Measurements from ENCODE around the gene EYS.

The EYS gene

DNA sequence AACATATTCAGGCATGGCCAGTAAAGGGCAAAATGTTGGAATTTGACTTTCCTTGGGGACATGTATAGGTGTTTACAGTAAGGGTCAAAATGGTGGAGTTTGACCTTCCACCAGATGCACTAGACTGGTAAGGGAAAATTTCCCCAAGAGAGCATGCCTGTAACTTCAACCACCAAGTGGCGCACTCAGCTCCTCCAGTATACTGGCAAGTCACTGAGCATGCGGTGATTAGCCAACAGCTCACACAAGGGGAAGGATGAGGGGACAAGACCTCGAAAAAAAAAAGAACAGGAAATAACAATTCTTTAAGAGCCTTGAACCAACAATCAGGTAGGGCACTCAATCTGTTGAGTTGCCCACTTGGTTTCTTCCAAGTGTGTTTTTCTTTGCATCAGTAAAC lies 140.9 kb downstream of the EYS start:
- no peak overlapping the region for H3K4me2 ChIP-seq (ENCODE audit: low read length)
- no peak overlapping the region for H3K4me3 ChIP-seq (ENCODE audit: low read length)
- H3K9me2 ChIP-seq (replicated peaks; ENCODE audit: control insufficient read depth, low read length), result no peaks in the 10 kb centered on the region
- H3K36me3 ChIP-seq (ENCODE audit: control insufficient read depth, low read length), result no peaks in the 10 kb centered on the region
- no peaks in the 10 kb centered on the region for H3K9me3 ChIP-seq (ENCODE audit: control insufficient read depth, insufficient read depth, low read length)
- H3K27me3 ChIP-seq (ENCODE audit: control insufficient read depth, low read length), result no peaks in the 10 kb centered on the region
- H3K27ac ChIP-seq (ENCODE audit: low read depth, low read length), result no peak overlapping the region
- H3F3A ChIP-seq (ENCODE audit: control insufficient read depth, insufficient read depth), result no peaks in the 10 kb centered on the region
- no peaks in the 10 kb centered on the region for H4K20me1 ChIP-seq (ENCODE audit: control insufficient read depth, insufficient read depth, low read depth, low read length)
- no peaks in the 10 kb centered on the region for H3K4me1 ChIP-seq (ENCODE audit: control insufficient read depth, low read length)
- no peak for TF ChIP-seq EZH2phosphoT487 (IDR thresholded peaks at IDR 0.05; ENCODE audit: borderline replicate concordance, low read length)
- TF ChIP-seq, protein P1, sequence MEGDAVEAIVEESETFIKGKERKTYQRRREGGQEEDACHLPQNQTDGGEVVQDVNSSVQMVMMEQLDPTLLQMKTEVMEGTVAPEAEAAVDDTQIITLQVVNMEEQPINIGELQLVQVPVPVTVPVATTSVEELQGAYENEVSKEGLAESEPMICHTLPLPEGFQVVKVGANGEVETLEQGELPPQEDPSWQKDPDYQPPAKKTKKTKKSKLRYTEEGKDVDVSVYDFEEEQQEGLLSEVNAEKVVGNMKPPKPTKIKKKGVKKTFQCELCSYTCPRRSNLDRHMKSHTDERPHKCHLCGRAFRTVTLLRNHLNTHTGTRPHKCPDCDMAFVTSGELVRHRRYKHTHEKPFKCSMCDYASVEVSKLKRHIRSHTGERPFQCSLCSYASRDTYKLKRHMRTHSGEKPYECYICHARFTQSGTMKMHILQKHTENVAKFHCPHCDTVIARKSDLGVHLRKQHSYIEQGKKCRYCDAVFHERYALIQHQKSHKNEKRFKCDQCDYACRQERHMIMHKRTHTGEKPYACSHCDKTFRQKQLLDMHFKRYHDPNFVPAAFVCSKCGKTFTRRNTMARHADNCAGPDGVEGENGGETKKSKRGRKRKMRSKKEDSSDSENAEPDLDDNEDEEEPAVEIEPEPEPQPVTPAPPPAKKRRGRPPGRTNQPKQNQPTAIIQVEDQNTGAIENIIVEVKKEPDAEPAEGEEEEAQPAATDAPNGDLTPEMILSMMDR (IDR thresholded peaks at IDR 0.05; ENCODE audit: low read depth, low read length, poor library complexity, severe bottlenecking), result no peak
- H3K79me2 ChIP-seq (ENCODE audit: control insufficient read depth, low read length), result no peaks in the 10 kb centered on the region

DNA sequence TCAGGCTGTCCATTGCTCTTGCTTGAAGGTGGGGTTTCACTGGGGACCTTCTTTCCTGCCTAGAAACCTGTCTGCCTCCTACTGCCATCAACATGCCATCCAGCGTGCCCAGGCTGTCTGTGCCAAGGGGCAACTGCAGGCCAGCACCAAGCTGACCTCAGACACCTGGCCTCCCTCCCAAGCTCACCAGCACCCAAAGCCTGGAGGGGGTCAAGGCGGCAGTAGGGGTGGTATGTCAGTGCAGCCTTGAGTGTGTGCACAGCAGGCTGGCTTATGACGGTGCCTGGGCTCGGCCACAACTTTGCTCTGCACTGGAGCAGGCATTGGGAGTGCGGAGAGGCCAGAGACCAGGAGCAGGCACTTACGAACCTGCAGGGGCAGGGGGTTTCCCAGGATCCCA lies 149.0 kb downstream of the EYS start:
- no peaks in the 10 kb centered on the region for H4K20me1 ChIP-seq (ENCODE audit: control insufficient read depth, insufficient read depth, low read depth, low read length)
- H3K4me3 ChIP-seq (ENCODE audit: low read length), result no peak overlapping the region
- no peaks in the 10 kb centered on the region for H3K27me3 ChIP-seq (ENCODE audit: control insufficient read depth, low read length)
- no peaks in the 10 kb centered on the region for H3K36me3 ChIP-seq (ENCODE audit: control insufficient read depth, low read length)
- H3K9me3 ChIP-seq (ENCODE audit: control insufficient read depth, insufficient read depth, low read length), result no peaks in the 10 kb centered on the region
- no peaks in the 10 kb centered on the region for H3K79me2 ChIP-seq (ENCODE audit: control insufficient read depth, low read length)
- H3K9me2 ChIP-seq (replicated peaks; ENCODE audit: control insufficient read depth, low read length), result no peaks in the 10 kb centered on the region
- H3K4me2 ChIP-seq (ENCODE audit: low read length), result no peak overlapping the region
- H3K4me1 ChIP-seq (ENCODE audit: control insufficient read depth, low read length), result no peaks in the 10 kb centered on the region
- H3F3A ChIP-seq (ENCODE audit: control insufficient read depth, insufficient read depth), result no peaks in the 10 kb centered on the region
- no peak overlapping the region for H3K27ac ChIP-seq (ENCODE audit: low read depth, low read length)
- TF ChIP-seq EZH2phosphoT487 (IDR thresholded peaks at IDR 0.05; ENCODE audit: borderline replicate concordance, low read length), result no peak
- TF ChIP-seq, protein P1 (IDR thresholded peaks at IDR 0.05; ENCODE audit: low read depth, low read length, poor library complexity, severe bottlenecking), result no peak

DNA sequence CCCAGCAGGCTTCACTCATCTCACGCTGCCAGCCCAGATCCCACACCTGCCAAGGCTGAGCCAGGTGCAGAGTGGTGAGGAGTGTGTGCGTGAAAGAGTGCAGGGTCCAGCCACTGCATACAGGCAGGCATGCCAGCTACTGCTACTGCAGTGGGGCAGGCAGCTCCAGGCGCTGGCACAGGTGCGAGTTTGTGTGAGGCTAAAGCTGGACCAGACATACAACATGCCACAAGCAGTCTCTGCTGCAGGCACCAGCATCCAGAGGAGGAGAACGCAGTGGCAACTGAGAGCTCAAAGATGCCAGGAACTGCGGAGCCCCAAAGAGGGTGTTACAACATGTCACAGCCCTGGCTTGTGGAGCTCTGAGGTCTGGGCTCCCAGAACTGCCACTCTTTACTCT lies 149.8 kb downstream of the EYS start:
- H3K36me3 ChIP-seq (ENCODE audit: control insufficient read depth, low read length), result no peaks in the 10 kb centered on the region
- no peaks in the 10 kb centered on the region for H3K9me3 ChIP-seq (ENCODE audit: control insufficient read depth, insufficient read depth, low read length)
- no peak for TF ChIP-seq EZH2phosphoT487 (IDR thresholded peaks at IDR 0.05; ENCODE audit: borderline replicate concordance, low read length)
- TF ChIP-seq, protein P1 (IDR thresholded peaks at IDR 0.05; ENCODE audit: low read depth, low read length, poor library complexity, severe bottlenecking), result no peak
- H3F3A ChIP-seq (ENCODE audit: control insufficient read depth, insufficient read depth), result no peaks in the 10 kb centered on the region
- H3K79me2 ChIP-seq (ENCODE audit: control insufficient read depth, low read length), result no peaks in the 10 kb centered on the region
- H3K27me3 ChIP-seq (ENCODE audit: control insufficient read depth, low read length), result no peaks in the 10 kb centered on the region
- no peaks in the 10 kb centered on the region for H4K20me1 ChIP-seq (ENCODE audit: control insufficient read depth, insufficient read depth, low read depth, low read length)
- H3K9me2 ChIP-seq (replicated peaks; ENCODE audit: control insufficient read depth, low read length), result no peaks in the 10 kb centered on the region
- no peak overlapping the region for H3K27ac ChIP-seq (ENCODE audit: low read depth, low read length)
- H3K4me2 ChIP-seq (ENCODE audit: low read length), result no peak overlapping the region
- no peaks in the 10 kb centered on the region for H3K4me1 ChIP-seq (ENCODE audit: control insufficient read depth, low read length)
- no peak overlapping the region for H3K4me3 ChIP-seq (ENCODE audit: low read length)

DNA sequence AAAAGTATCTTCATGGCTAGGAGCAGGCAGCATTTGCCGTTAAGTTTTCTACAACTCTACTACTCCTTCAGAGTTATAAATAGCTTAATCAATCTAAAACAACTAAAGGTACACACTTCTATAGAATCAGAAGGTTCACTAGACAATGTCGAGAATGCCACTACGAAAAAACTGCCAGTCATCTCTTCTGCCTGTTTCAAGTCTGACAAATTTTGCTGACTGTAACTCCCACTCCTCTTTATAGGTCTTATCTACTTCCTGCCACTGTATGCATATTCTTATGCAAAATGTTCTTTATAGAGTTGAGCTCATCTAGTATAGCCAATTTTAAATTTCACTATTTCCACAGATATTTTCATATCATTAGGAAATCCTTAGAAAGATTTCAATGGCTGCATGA lies 160.1 kb downstream of the EYS start:
- Histone ChIP-seq H3F3A (ENCODE audit: control insufficient read depth, insufficient read depth) (no peaks in the 10 kb centered on the region), H3K9me3 (ENCODE audit: control insufficient read depth, insufficient read depth, low read length) (no peaks in the 10 kb centered on the region), H4K20me1 (ENCODE audit: control insufficient read depth, insufficient read depth, low read depth, low read length) (no peaks in the 10 kb centered on the region), H3K9me2 (replicated peaks; ENCODE audit: control insufficient read depth, low read length) (no peaks in the 10 kb centered on the region), H3K79me2 (ENCODE audit: control insufficient read depth, low read length) (no peaks in the 10 kb centered on the region), H3K4me1 (ENCODE audit: control insufficient read depth, low read length) (no peaks in the 10 kb centered on the region), H3K4me2 (ENCODE audit: low read length) (no peak overlapping the region), H3K36me3 (ENCODE audit: control insufficient read depth, low read length) (no peaks in the 10 kb centered on the region), H3K4me3 (ENCODE audit: low read length) (no peak overlapping the region), H3K27me3 (ENCODE audit: control insufficient read depth, low read length) (no peaks in the 10 kb centered on the region), H3K27ac (ENCODE audit: low read depth, low read length) (no peak overlapping the region)
- TF ChIP-seq EZH2phosphoT487 (IDR thresholded peaks at IDR 0.05; ENCODE audit: borderline replicate concordance, low read length), result no peak
- TF ChIP-seq, protein P1 (IDR thresholded peaks at IDR 0.05; ENCODE audit: low read depth, low read length, poor library complexity, severe bottlenecking), result no peak
